GM21381 (cell line): ENCODE measurements around the gene FOSL2.

Experiments
- ATAC-seq: cut with Tn5 transposase; IDR thresholded peaks from one replicate; pipeline ENCODE4 v1.9.1; 2021; ENCODE audit warnings: mild to moderate bottlenecking, moderate library complexity; ENCODE audit not compliant: unreplicated experiment

Gene FOSL2

GRCh38 chr2:28392297-28393113 is at the start of gene FOSL2:
Gene FOSL2 (plus strand): TSS chr2:28392858. CDS start chr2:28393721, 863 bp downstream.
- ATAC-seq, result peak; percentile 75

- ATAC-seq, result no peak
These were observed 49.3 kb upstream of the FOSL2 start for GRCh38 chr2:28343184-28343942.

GRCh38 chr2:28343971-28344715 is 48.5 kb upstream of the FOSL2 start:
- no peak for ATAC-seq

GRCh38 chr2:28344756-28345373 is 47.8 kb upstream of the FOSL2 start:
- no peak for ATAC-seq

GRCh38 chr2:28345619-28346018 is 47.0 kb upstream of the FOSL2 start:
- no peak for ATAC-seq

GRCh38 chr2:28346587-28346986 is 46.1 kb upstream of the FOSL2 start:
- no peak for ATAC-seq

- no peak for ATAC-seq
These were observed 45.5 kb upstream of the FOSL2 start for GRCh38 chr2:28347193-28347592.

GRCh38 chr2:28347596-28347995 is 45.1 kb upstream of the FOSL2 start:
- ATAC-seq, result no peak

GRCh38 chr2:28348149-28348567 is 44.5 kb upstream of the FOSL2 start:
- ATAC-seq, result no peak

- no peak for ATAC-seq
These were observed 43.7 kb upstream of the FOSL2 start for GRCh38 chr2:28348921-28349320.

- no peak for ATAC-seq
These were observed 43.0 kb upstream of the FOSL2 start for GRCh38 chr2:28349546-28350165.

- ATAC-seq, result no peak
These were observed 42.5 kb upstream of the FOSL2 start for GRCh38 chr2:28350196-28350595.

GRCh38 chr2:28350791-28351285 is 41.8 kb upstream of the FOSL2 start:
- ATAC-seq, result no peak

- no peak for ATAC-seq
These were observed 41.0 kb upstream of the FOSL2 start for GRCh38 chr2:28351621-28352020.

GRCh38 chr2:28352104-28352503 is 40.6 kb upstream of the FOSL2 start:
- no peak for ATAC-seq

- ATAC-seq, result no peak
These were observed 40.0 kb upstream of the FOSL2 start for GRCh38 chr2:28352610-28353195.

GRCh38 chr2:28354920-28355520 is 37.6 kb upstream of the FOSL2 start:
- ATAC-seq, result no peak

GRCh38 chr2:28355521-28356094 is 37.0 kb upstream of the FOSL2 start:
- no peak for ATAC-seq
